A549 (cell line): ENCODE measurements around the gene MMP25. TPM values are rescaled to one million over a fixed set of nuclear protein-coding genes. Genes with fewer than 3 reads are reported as not detected.

Source experiments
- ATAC-seq, 2 experiments: fragments of 200-7000 bp in 1 of 2; fragments of >200 bp in 1 of 2; cut with Nextera tagmentation in 1 of 2; cut with Tn5 transposase in 1 of 2; 3 replicates each; pipeline versions ENCODE4 v1.8.0 to v1.9.1; 2018 to 2020; ENCODE audit warnings: mild to moderate bottlenecking in 1 of 2, moderate library complexity in 1 of 2
- CTCF ChIA-PET: fragments of 300-600 bp; sonication (Branson Sonifier 250); formaldehyde crosslinking; extraction: SDS; loops from one replicate; lab custom pipeline; 2021; ENCODE audit warnings: antibody characterized with exemption, inconsistent platforms; lab: Yijun Ruan, JAX
- POLR2A ChIA-PET: fragments of 350-600 bp; formaldehyde crosslinking; extraction: SDS; loops from one replicate; lab custom pipeline; 2021; ENCODE audit warnings: antibody characterized with exemption, inconsistent platforms; lab: Yijun Ruan, JAX
- DNase-seq, 2 experiments: peaks; one replicate each; pipeline versions ENCODE4 v3.0.0 to v3.0.0-alpha.2; 2011 to 2016; ENCODE audit warnings: low read depth in 1 of 2, low spot score in 1 of 2
- FAIRE-seq: peaks from 2 replicates; lab custom pipeline; 2011; peaks lifted over from hg19 to GRCh38; lab: Jason Lieb, UNC
- H3K27ac ChIP-seq, 2 experiments: fragments of >200 bp; sonication (Bioruptor Twin); formaldehyde crosslinking; 3 replicates each; pipeline ENCODE4 v1.5.1; 2016 to 2017
- H3K4me1 ChIP-seq: fragments of >200 bp; sonication (Bioruptor Twin); formaldehyde crosslinking; 3 replicates; pipeline ENCODE4 v1.6.1; 2016
- H3K4me2 ChIP-seq: fragments of >200 bp; sonication (Bioruptor Twin); formaldehyde crosslinking; 3 replicates; pipeline ENCODE4 v1.6.1; 2016
- H3K4me3 ChIP-seq: fragments of >200 bp; sonication (Bioruptor Twin); formaldehyde crosslinking; 3 replicates; pipeline ENCODE4 v1.5.1; 2016
- H3K9me3 ChIP-seq: fragments of >200 bp; sonication (Bioruptor Twin); formaldehyde crosslinking; 3 replicates; pipeline ENCODE4 v1.6.1; 2016
- ATOH8 ChIP-seq: fragments of 250-450 bp; sonication (Bioruptor Pico); IDR thresholded peaks from 2 replicates; pipeline ENCODE4 v1.5.0; 2020; ENCODE audit warnings: low read depth, mild to moderate bottlenecking, moderate library complexity
- BCL3 ChIP-seq: fragments of >200 bp; sonication (Bioruptor Twin); formaldehyde crosslinking; IDR thresholded peaks from 3 replicates; pipeline ENCODE4 v1.6.1; 2016
- CBX2 ChIP-seq: fragments of 200-600 bp; sonication (generic); IDR thresholded peaks from 2 replicates; pipeline ENCODE4 v1.6.1; 2016; ENCODE audit warnings: low read depth, mild to moderate bottlenecking, borderline replicate concordance
- EHMT2 ChIP-seq: fragments of 200-600 bp; sonication (generic); IDR thresholded peaks from 2 replicates; pipeline ENCODE4 v1.6.1; 2016; ENCODE audit warnings: antibody characterized with exemption, low read depth, mild to moderate bottlenecking, moderate library complexity
- ESRRA ChIP-seq: fragments of 150-350 bp; IDR thresholded peaks from 2 replicates; pipeline ENCODE4 v1.6.1; 2014; ENCODE audit warnings: mild to moderate bottlenecking, low read length, borderline replicate concordance
- FOSB ChIP-seq: fragments of 250-450 bp; sonication (Bioruptor Pico); IDR thresholded peaks from 2 replicates; pipeline ENCODE4 v1.5.0; 2020; ENCODE audit warnings: mild to moderate bottlenecking, moderate library complexity
- FOSL2 ChIP-seq, 2 experiments: fragments of 450-650 bp in 1 of 2; fragments of >200 bp in 1 of 2; sonication (Bioruptor Twin) in 1 of 2; formaldehyde crosslinking; IDR thresholded peaks; 2 replicates each; pipeline versions ENCODE4 v1.5.0 to v1.6.1; 2016 to 2020; ENCODE audit warnings: mild to moderate bottlenecking in 1 of 2, moderate library complexity in 1 of 2
- GATA3 ChIP-seq: IDR thresholded peaks from 2 replicates; pipeline ENCODE4 v1.6.1; 2012; ENCODE audit warnings: borderline replicate concordance
- HDAC2 ChIP-seq: fragments of 200-600 bp; sonication (generic); IDR thresholded peaks from 2 replicates; pipeline ENCODE4 v1.6.1; 2016
- HES2 ChIP-seq: fragments of >200 bp; sonication (Bioruptor Twin); formaldehyde crosslinking; IDR thresholded peaks from 2 replicates; pipeline ENCODE4 v1.6.1; 2016
- HOXA7 ChIP-seq: fragments of 250-450 bp; sonication (Bioruptor Pico); IDR thresholded peaks from 2 replicates; pipeline ENCODE4 v1.5.0; 2020; ENCODE audit warnings: mild to moderate bottlenecking, moderate library complexity
- HOXB5 ChIP-seq: fragments of 250-450 bp; sonication (Bioruptor Pico); IDR thresholded peaks from 2 replicates; pipeline ENCODE4 v1.5.0; 2020; ENCODE audit warnings: mild to moderate bottlenecking, moderate library complexity
- KDM1A ChIP-seq: fragments of 200-600 bp; sonication (generic); IDR thresholded peaks from 2 replicates; pipeline ENCODE4 v1.6.1; 2016; ENCODE audit warnings: low read depth, mild to moderate bottlenecking
- MAX ChIP-seq: IDR thresholded peaks from 2 replicates; pipeline ENCODE4 v1.6.1; 2012
- MYC ChIP-seq: IDR thresholded peaks from 2 replicates; pipeline ENCODE4 v1.6.1; 2012; ENCODE audit warnings: mild to moderate bottlenecking, inconsistent platforms, low read length, improper control_type of control experiment, borderline replicate concordance
- NFE2L2 ChIP-seq: fragments of 150-350 bp; conservative IDR thresholded peaks from 2 replicates; pipeline ENCODE4 v1.6.1; 2014; ENCODE audit warnings: low read length
- POLR2AphosphoS2 ChIP-seq: conservative IDR thresholded peaks from 2 replicates; pipeline ENCODE4 v1.6.1; 2012; ENCODE audit warnings: low read length, improper control_type of control experiment, inconsistent platforms
- REST ChIP-seq: fragments of 200-600 bp; sonication (generic); IDR thresholded peaks from 2 replicates; pipeline ENCODE4 v1.6.1; 2016; ENCODE audit warnings: antibody characterized with exemption, mild to moderate bottlenecking, moderate library complexity
- SMC3 ChIP-seq: fragments of >200 bp; sonication (Bioruptor Twin); formaldehyde crosslinking; IDR thresholded peaks from 3 replicates; pipeline ENCODE4 v1.6.1; 2018; ENCODE audit warnings: inconsistent platforms
- SREBF2 ChIP-seq: fragments of 450-650 bp; IDR thresholded peaks from 2 replicates; pipeline ENCODE4 v1.6.1; 2014; ENCODE audit warnings: mild to moderate bottlenecking, moderate library complexity
- TFCP2L1 ChIP-seq: fragments of 250-450 bp; sonication (Bioruptor Pico); IDR thresholded peaks from 2 replicates; pipeline ENCODE4 v1.5.0; 2021; ENCODE audit warnings: mild to moderate bottlenecking
- ZFP36 ChIP-seq: fragments of 450-650 bp; IDR thresholded peaks from 2 replicates; pipeline ENCODE4 v1.6.1; 2014; ENCODE audit warnings: borderline replicate concordance; ENCODE audit not compliant: partially characterized antibody
- ZSCAN20 ChIP-seq: fragments of 250-450 bp; sonication (Bioruptor Pico); IDR thresholded peaks from 2 replicates; pipeline ENCODE4 v1.8.0; 2022; ENCODE audit warnings: mild to moderate bottlenecking, moderate library complexity
- WGBS: methylation state at CpG from one replicate; pipeline ENCODE4 v1.1.6; 2017; ENCODE audit errors: missing lambda C conversion rate; 5-methylcytosine and 5-hydroxymethylcytosine counted together
- polyA plus RNA-seq, 4 experiments: library from polyadenylated mRNA; depleted of rRNA in 3 of 4; stranded (reverse); fragments of >200 nt; fragmentation: RNase III in 1 of 4; extraction: RNeasy Plus Mini Kit Qiagen cat#74134 plus additional on column Dnase treatment in 1 of 4; gene quantifications; 2 replicates in 3 of 4; 3 replicates in 1 of 4; pipeline ENCODE4 v1.2.3, GENCODE V29; 2011 to 2017

MMP25 gene
- polyA plus RNA-seq, 2 of the 4 experiments (the other 2 are of a cell fraction) = 0.04 to 0.31 TPM

- Histone ChIP-seq H3K4me2 (no peak overlapping the region), H3K4me1 (no peaks in the 10 kb centered on the region), H3K27ac (no peak overlapping the region), H3K9me3 (no peaks in the 10 kb centered on the region), H3K4me3 (no peak overlapping the region)
- ChIA-PET POLR2A (no interaction called here), CTCF (interaction anchor here (0.7 to 4.1 kb wide), 9 partner anchors 8 to 56 kb away, joined by 3 to 29 read pairs (median 5); partner anchors contain the start of gene IL32)
- WGBS = 50% methylated on average over 7 of the region's 7 CpGs
- ATAC-seq (no peak), DNase-seq (no peak), FAIRE-seq (no peak)
- TF ChIP-seq TFCP2L1 (CRISPR knock-in tag) = no peak
- TF ChIP-seq FOSL2 (IDR thresholded peaks at IDR 0.05) = no peak
- TF ChIP-seq FOSL2 (CRISPR knock-in tag; IDR thresholded peaks at IDR 0.05) = no peak
- no peak for TF ChIP-seq REST
- TF ChIP-seq HES2 = no peak
- TF ChIP-seq POLR2AphosphoS2 = no peak
- TF ChIP-seq ATOH8 (CRISPR knock-in tag) = no peak
- no peak for TF ChIP-seq ZSCAN20 (CRISPR knock-in tag)
- no peak for TF ChIP-seq HDAC2
- TF ChIP-seq FOSB (CRISPR knock-in tag) = no peak
- no peak for TF ChIP-seq HOXA7
- no peak for TF ChIP-seq ZFP36
These were observed 42.1 kb downstream of the MMP25 start for GRCh38 chr16:3088450-3088849.

GRCh38 chr16:3088925-3089716 lies 42.8 kb downstream of the MMP25 start:
- Histone ChIP-seq H3K9me3 (no peaks in the 10 kb centered on the region), H3K4me2 (no peak overlapping the region), H3K27ac (no peak overlapping the region), H3K4me3 (no peak overlapping the region), H3K4me1 (no peaks in the 10 kb centered on the region)
- TF ChIP-seq GATA3 (no peak), MYC (no peak), MAX (no peak), EHMT2 (no peak), SMC3 (no peak), HOXB5 (no peak), ESRRA (no peak), KDM1A (no peak), FOSL2 (IDR thresholded peaks at IDR 0.05) (no peak), FOSL2 (CRISPR knock-in tag; IDR thresholded peaks at IDR 0.05) (no peak), SREBF2 (no peak), CBX2 (no peak), NFE2L2 (no peak), BCL3 (no peak)
- whole genome bisulfite sequencing = 81% methylated on average over 60 of the region's 71 CpGs
- FAIRE-seq (no peak), DNase-seq (no peak), ATAC-seq (no peak)
- POLR2A ChIA-PET = no interaction called here
- CTCF ChIA-PET = interaction anchor here (0.7 to 4.1 kb wide), 10 partner anchors 9 to 57 kb away, joined by 3 to 29 read pairs (median 5); partner anchors contain the start of gene IL32
